Measurements from ENCODE around the gene ADAMTS2.

ADAMTS2 gene

DNA sequence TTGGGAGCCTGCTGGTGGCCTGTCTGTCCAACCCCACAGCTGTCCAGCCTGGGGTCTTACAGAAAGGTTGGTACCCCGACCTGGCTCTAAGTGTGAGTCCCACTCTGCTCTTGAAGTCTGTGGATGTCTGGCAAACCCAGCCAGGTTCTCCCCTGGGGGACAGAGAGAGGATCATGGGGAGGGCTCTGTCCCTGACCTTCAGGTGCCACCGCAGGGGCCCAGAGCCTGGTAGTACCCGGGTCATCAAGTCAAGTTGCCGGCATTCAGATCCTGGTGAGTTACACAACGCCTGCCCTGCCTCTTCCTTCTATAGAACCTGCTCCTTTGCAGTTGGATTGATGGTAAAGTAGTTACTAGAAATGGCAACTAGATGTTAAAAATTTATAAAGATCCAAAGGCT, 66.7 kb downstream of the ADAMTS2 start:
- Histone ChIP-seq H3K4me1 (ENCODE audit: insufficient read depth, low read length) (no peaks in the 10 kb centered on the region), H3K4me3 (ENCODE audit: low read depth in 1 of 2, low read length in 2 of 2) (no peak overlapping the region), H4K20me1 (ENCODE audit: insufficient read depth, low read length) (no peaks in the 10 kb centered on the region), H3K27me3 (ENCODE audit: insufficient read depth, low read length, poor library complexity) (no peaks in the 10 kb centered on the region), H2AFZ (ENCODE audit: low read depth, low read length) (no peak overlapping the region), H3K4me2 (ENCODE audit: insufficient read depth, low read length) (no peak overlapping the region), H3K27ac (ENCODE audit: low read length) (no peak overlapping the region), H3K9me3 (ENCODE audit: insufficient read depth, low read length, severe bottlenecking) (no peaks in the 10 kb centered on the region), H3K9ac (ENCODE audit: low read depth, low read length) (no peak overlapping the region), H3K36me3 (ENCODE audit: insufficient read depth, low read length) (no peaks in the 10 kb centered on the region), H3K79me2 (ENCODE audit: insufficient read depth, low read length) (no peaks in the 10 kb centered on the region)
- DNase-seq (no peak), ATAC-seq (ENCODE audit: insufficient read depth, low read depth) (peak; percentile 19; the same call in 1 of the 3 replicates)
- TF ChIP-seq, protein P1, sequence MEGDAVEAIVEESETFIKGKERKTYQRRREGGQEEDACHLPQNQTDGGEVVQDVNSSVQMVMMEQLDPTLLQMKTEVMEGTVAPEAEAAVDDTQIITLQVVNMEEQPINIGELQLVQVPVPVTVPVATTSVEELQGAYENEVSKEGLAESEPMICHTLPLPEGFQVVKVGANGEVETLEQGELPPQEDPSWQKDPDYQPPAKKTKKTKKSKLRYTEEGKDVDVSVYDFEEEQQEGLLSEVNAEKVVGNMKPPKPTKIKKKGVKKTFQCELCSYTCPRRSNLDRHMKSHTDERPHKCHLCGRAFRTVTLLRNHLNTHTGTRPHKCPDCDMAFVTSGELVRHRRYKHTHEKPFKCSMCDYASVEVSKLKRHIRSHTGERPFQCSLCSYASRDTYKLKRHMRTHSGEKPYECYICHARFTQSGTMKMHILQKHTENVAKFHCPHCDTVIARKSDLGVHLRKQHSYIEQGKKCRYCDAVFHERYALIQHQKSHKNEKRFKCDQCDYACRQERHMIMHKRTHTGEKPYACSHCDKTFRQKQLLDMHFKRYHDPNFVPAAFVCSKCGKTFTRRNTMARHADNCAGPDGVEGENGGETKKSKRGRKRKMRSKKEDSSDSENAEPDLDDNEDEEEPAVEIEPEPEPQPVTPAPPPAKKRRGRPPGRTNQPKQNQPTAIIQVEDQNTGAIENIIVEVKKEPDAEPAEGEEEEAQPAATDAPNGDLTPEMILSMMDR (IDR thresholded peaks at IDR 0.05; ENCODE audit: borderline replicate concordance, extremely low read depth, low read length, poor library complexity, severe bottlenecking) = no peak
- TF ChIP-seq EZH2 (IDR thresholded peaks at IDR 0.05; ENCODE audit: borderline replicate concordance, low read depth, low read length, severe bottlenecking) = no peak

DNA sequence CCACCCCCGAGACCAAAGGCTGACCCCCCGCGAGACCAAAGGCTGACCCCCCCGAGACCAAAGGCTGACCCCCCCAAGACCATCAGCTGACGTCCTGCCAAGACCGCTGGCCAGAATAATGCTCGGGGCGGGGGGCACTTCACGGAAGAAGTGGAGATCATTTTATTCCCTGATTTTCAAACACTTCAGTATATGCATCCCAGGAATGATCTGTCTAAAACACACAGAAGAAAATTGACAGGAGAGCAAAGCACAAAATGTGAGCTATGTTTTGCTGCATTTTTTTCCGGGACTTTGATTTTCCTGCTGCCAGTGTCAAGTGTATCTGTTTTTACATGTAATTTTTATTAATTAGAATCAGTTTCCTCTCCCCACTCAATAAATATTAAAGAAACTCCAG, 67.1 kb downstream of the ADAMTS2 start:
- DNase-seq = no peak
- Histone ChIP-seq H3K36me3 (ENCODE audit: insufficient read depth, low read length) (no peaks in the 10 kb centered on the region), H3K9me3 (ENCODE audit: insufficient read depth, low read length, severe bottlenecking) (no peaks in the 10 kb centered on the region), H3K4me2 (ENCODE audit: insufficient read depth, low read length) (no peak overlapping the region), H2AFZ (ENCODE audit: low read depth, low read length) (no peak overlapping the region), H3K27ac (ENCODE audit: low read length) (no peak overlapping the region), H3K9ac (ENCODE audit: low read depth, low read length) (no peak overlapping the region), H3K79me2 (ENCODE audit: insufficient read depth, low read length) (no peaks in the 10 kb centered on the region), H3K4me3 (ENCODE audit: low read depth in 1 of 2, low read length in 2 of 2) (no peak overlapping the region), H3K4me1 (ENCODE audit: insufficient read depth, low read length) (no peaks in the 10 kb centered on the region), H3K27me3 (ENCODE audit: insufficient read depth, low read length, poor library complexity) (no peaks in the 10 kb centered on the region), H4K20me1 (ENCODE audit: insufficient read depth, low read length) (no peaks in the 10 kb centered on the region)
- ATAC-seq (ENCODE audit: insufficient read depth, low read depth) = no peak
- no peak for TF ChIP-seq EZH2 (IDR thresholded peaks at IDR 0.05; ENCODE audit: borderline replicate concordance, low read depth, low read length, severe bottlenecking)
- TF ChIP-seq, protein P1 (IDR thresholded peaks at IDR 0.05; ENCODE audit: borderline replicate concordance, extremely low read depth, low read length, poor library complexity, severe bottlenecking) = no peak

DNA sequence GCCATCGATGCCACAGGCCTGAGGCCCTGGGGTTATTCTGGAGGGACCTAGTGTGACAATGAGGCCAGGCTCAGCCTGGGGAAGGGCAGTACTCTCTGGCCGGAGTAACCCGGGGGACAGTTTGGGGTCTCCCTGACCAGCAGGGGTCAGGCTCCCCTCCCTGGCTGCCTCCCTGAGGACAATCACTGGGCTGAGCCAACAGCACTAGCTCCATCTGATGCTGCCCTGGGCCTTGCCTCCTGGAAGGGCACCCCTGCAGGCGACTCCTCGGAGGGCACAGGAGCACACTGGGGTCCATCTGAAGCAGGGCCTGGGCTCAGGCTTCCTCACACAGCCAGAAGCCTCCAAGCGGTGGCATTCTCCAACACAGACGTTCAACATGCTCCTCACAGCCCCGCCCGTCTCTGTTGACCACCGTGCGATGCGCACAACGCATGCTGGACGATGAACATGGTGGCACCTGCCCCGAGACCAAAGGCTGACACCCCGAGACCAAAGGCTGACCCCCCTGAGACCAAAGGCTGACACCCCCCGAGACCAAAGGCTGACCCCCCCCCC, 68.3 kb downstream of the ADAMTS2 start:
- TF ChIP-seq EZH2 (IDR thresholded peaks at IDR 0.05; ENCODE audit: borderline replicate concordance, low read depth, low read length, severe bottlenecking) = no peak
- TF ChIP-seq, protein P1 (IDR thresholded peaks at IDR 0.05; ENCODE audit: borderline replicate concordance, extremely low read depth, low read length, poor library complexity, severe bottlenecking) = peak; percentile 26
- Histone ChIP-seq H3K4me2 (ENCODE audit: insufficient read depth, low read length) (no peak overlapping the region), H3K27me3 (ENCODE audit: insufficient read depth, low read length, poor library complexity) (no peaks in the 10 kb centered on the region), H3K9me3 (ENCODE audit: insufficient read depth, low read length, severe bottlenecking) (no peaks in the 10 kb centered on the region), H3K27ac (ENCODE audit: low read length) (no peak overlapping the region), H2AFZ (ENCODE audit: low read depth, low read length) (no peak overlapping the region), H4K20me1 (ENCODE audit: insufficient read depth, low read length) (no peaks in the 10 kb centered on the region), H3K4me3 (ENCODE audit: low read depth in 1 of 2, low read length in 2 of 2) (no peak overlapping the region), H3K79me2 (ENCODE audit: insufficient read depth, low read length) (no peaks in the 10 kb centered on the region), H3K4me1 (ENCODE audit: insufficient read depth, low read length) (no peaks in the 10 kb centered on the region), H3K9ac (ENCODE audit: low read depth, low read length) (no peak overlapping the region), H3K36me3 (ENCODE audit: insufficient read depth, low read length) (no peaks in the 10 kb centered on the region)
- DNase-seq (no peak), ATAC-seq (ENCODE audit: insufficient read depth, low read depth) (no peak)

All from DND-41 (cell line).